Prostate gland (tissue), 2 donors: Measurements from ENCODE around the gene CCNDBP1.

Source experiments
- CTCF ChIP-seq, 4 experiments: fragments of 200-600 bp in 2 of 4; fragments of 450-650 bp in 2 of 4; sonication (generic) in 2 of 4; IDR thresholded peaks; 1 replicate in 3 of 4; 2 replicates in 1 of 4; pipeline ENCODE4 v1.5.1; 2016 to 2019; ENCODE audit warnings: antibody characterized with exemption in 4 of 4, mild to moderate bottlenecking in 2 of 4, moderate library complexity in 2 of 4
- POLR2A ChIP-seq: fragments of 450-650 bp; IDR thresholded peaks from one replicate; pipeline ENCODE4 v1.6.1; 2016; ENCODE audit warnings: antibody characterized with exemption, mild to moderate bottlenecking
- POLR2AphosphoS5 ChIP-seq: sonication (generic); formaldehyde crosslinking; IDR thresholded peaks from one replicate; pipeline ENCODE4 v1.6.1; 2017; ENCODE audit warnings: antibody characterized with exemption

- no peak for TF ChIP-seq POLR2AphosphoS5
- TF ChIP-seq CTCF (IDR thresholded peaks at IDR 0.05) = no peak
- no peak for TF ChIP-seq POLR2A
Measured at GRCh38 chr15:43165801-43166325, 19.3 kb upstream of the CCNDBP1 start.
